ENCODE measurements around the gene CS. TPM values are rescaled to one million over a fixed set of nuclear protein-coding genes. Genes with fewer than 3 reads are reported as not detected.

Gene CS
- total RNA-seq, 4 donors from 2014 or later = 102 to 174 (median 103) TPM

DNA sequence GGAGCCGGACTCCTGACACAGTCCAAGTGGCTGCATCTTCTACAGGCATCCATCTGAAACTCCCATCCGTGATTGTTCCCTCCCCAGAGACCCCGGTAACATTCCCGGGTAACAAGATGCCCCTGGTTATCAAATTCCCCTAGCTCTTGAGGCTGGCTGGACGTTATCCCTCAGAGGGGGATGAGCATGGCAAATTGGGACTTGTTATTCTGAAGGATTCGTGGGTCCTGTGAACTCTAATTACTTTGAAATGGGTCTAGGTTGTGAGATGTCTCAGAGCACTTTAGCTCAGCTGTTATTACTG, 34.3 kb upstream of the CS start:
- H3K27me3 ChIP-seq = no peaks in the 10 kb centered on the region
- H3K9me3 ChIP-seq = no peaks in the 10 kb centered on the region
- TF ChIP-seq POLR2AphosphoS5 (IDR thresholded peaks at IDR 0.05) = no peak
- TF ChIP-seq EP300 (IDR thresholded peaks at IDR 0.05) = no peak
- TF ChIP-seq, protein P1, sequence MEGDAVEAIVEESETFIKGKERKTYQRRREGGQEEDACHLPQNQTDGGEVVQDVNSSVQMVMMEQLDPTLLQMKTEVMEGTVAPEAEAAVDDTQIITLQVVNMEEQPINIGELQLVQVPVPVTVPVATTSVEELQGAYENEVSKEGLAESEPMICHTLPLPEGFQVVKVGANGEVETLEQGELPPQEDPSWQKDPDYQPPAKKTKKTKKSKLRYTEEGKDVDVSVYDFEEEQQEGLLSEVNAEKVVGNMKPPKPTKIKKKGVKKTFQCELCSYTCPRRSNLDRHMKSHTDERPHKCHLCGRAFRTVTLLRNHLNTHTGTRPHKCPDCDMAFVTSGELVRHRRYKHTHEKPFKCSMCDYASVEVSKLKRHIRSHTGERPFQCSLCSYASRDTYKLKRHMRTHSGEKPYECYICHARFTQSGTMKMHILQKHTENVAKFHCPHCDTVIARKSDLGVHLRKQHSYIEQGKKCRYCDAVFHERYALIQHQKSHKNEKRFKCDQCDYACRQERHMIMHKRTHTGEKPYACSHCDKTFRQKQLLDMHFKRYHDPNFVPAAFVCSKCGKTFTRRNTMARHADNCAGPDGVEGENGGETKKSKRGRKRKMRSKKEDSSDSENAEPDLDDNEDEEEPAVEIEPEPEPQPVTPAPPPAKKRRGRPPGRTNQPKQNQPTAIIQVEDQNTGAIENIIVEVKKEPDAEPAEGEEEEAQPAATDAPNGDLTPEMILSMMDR (IDR thresholded peaks at IDR 0.05) = no peak
- TF ChIP-seq POLR2A (IDR thresholded peaks at IDR 0.05) = no peak
- H3K4me3 ChIP-seq = peak overlapping the region; percentile 72 to 85
- peak overlapping the region; percentile 92 to 97 (median 95) for H3K27ac ChIP-seq
- WGBS, 2 donors (ENCODE audit: low coverage in 1 of 2) = 0 to 12% methylated on average over 2 to 5 of the region's 6 CpGs
- no peak for ATAC-seq
- peaks cover 0 to 14% (median 5%) of the 10 kb centered on the region in 3 donors for H3K4me1 ChIP-seq
- H3K36me3 ChIP-seq = no peaks in the 10 kb centered on the region

GRCh38 chr12:56333679-56334489, 33.8 kb upstream of the CS start, which contains the start of gene PAN2:
Gene PAN2, minus strand, starts transcription at chr12:56334000. Its CDS starts 906 bp downstream, at chr12:56333094.
- peak; percentile 99 for ATAC-seq
- no peak for TF ChIP-seq EP300 (IDR thresholded peaks at IDR 0.05)
- TF ChIP-seq POLR2A (IDR thresholded peaks at IDR 0.05) = peak; percentile 33 to 53
- TF ChIP-seq, protein P1 (IDR thresholded peaks at IDR 0.05) = peak in 3 of 4 experiments; percentile 63 to 75 (median 72)
- peak; percentile 87 for TF ChIP-seq POLR2AphosphoS5 (IDR thresholded peaks at IDR 0.05)

DNA sequence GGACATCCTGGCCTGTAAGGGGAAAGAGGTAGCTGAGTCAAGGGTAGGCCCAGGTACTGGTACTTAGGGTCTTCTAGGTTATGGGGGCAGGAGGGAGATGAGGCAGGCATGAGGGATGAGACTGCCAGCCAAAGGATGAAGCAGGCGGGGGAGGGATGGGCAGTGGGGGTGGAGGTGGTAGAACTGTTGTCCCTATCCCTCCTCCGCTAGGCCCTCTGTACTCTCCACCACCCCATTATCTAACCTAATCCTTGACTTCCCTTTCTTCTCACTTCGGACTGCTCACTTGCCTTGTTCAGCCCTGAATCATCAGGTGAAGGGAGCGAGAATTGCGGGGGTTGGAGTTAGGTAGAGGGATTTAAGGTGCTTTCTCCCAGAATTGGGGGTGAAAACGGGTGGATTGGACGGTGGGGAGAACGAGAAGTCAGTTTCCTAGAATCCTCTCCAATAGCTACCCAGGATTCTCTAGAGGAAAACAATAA, 33.1 kb upstream of the CS start:
- peak overlapping the region; percentile 72 to 85 for H3K4me3 ChIP-seq
- WGBS, 2 donors (ENCODE audit: low coverage in 1 of 2) = 12 to 40% methylated on average over 1 to 7 of the region's 8 CpGs
- H3K4me1 ChIP-seq = peaks cover 0 to 14% (median 5%) of the 10 kb centered on the region in 3 donors
- peak; percentile 1 for ATAC-seq
- H3K36me3 ChIP-seq = peaks cover 0 to 5% of the 10 kb centered on the region in 2 donors
- H3K9me3 ChIP-seq = no peaks in the 10 kb centered on the region
- TF ChIP-seq POLR2A (IDR thresholded peaks at IDR 0.05) = no peak
- TF ChIP-seq, protein P1 (IDR thresholded peaks at IDR 0.05) = no peak
- TF ChIP-seq POLR2AphosphoS5 (IDR thresholded peaks at IDR 0.05) = no peak
- TF ChIP-seq EP300 (IDR thresholded peaks at IDR 0.05) = no peak
- no peaks in the 10 kb centered on the region for H3K27me3 ChIP-seq
- peak overlapping the region; percentile 92 to 97 (median 95) for H3K27ac ChIP-seq

More at GRCh38 chr12:56333679-56334489, 33.8 kb upstream of the CS start, which contains the start of gene PAN2:
- no peaks in the 10 kb centered on the region for H3K36me3 ChIP-seq
- peak within 1 kb of the TSS; percentile 92 to 97 (median 95) for H3K27ac ChIP-seq
- 0 to 2% methylated on average over 10 to 29 of the region's 45 CpGs for WGBS, 2 donors (ENCODE audit: low coverage in 1 of 2)
- H3K27me3 ChIP-seq = no peaks in the 10 kb centered on the region
- H3K4me3 ChIP-seq = peak within 1 kb of the TSS; percentile 72 to 85
- no peaks in the 10 kb centered on the region for H3K9me3 ChIP-seq
- peaks cover 0 to 14% (median 5%) of the 10 kb centered on the region in 3 donors for H3K4me1 ChIP-seq

GRCh38 chr12:56332512-56333196, 32.5 kb upstream of the CS start:
- Histone ChIP-seq H3K27ac (peak overlapping the region; percentile 92 to 97 (median 95)), H3K9me3 (no peaks in the 10 kb centered on the region), H3K36me3 (peaks cover 0 to 11% of the 10 kb centered on the region in 2 donors), H3K4me1 (peaks cover 0 to 14% (median 5%) of the 10 kb centered on the region in 3 donors), H3K4me3 (peak overlapping the region; percentile 72 to 85), H3K27me3 (no peaks in the 10 kb centered on the region)
- TF ChIP-seq EP300 (IDR thresholded peaks at IDR 0.05) (no peak), POLR2AphosphoS5 (IDR thresholded peaks at IDR 0.05) (no peak), POLR2A (IDR thresholded peaks at IDR 0.05) (no peak)
- TF ChIP-seq, protein P1 (IDR thresholded peaks at IDR 0.05) = no peak
- 92 to 95% methylated on average over 4 to 7 of the region's 11 CpGs for WGBS, 2 donors (ENCODE audit: low coverage in 1 of 2)
- ATAC-seq = no peak
